Fibroblast of pulmonary artery (primary cell): Measurements from ENCODE around the gene PTPRC.

Experiments
- DNase-seq: peaks from one replicate; pipeline ENCODE4 v3.0.0-alpha.2; 2010; ENCODE audit warnings: low read depth
- H3K4me3 ChIP-seq: replicated peaks from 2 replicates; pipeline ENCODE4 v1.5.1; 2011; ENCODE audit warnings: low read depth, mild to moderate bottlenecking, control low read depth, low read length, moderate library complexity
- TF ChIP-seq, protein P1 (sequence below): IDR thresholded peaks from 2 replicates; pipeline ENCODE4 v1.5.1; 2011; ENCODE audit warnings: mild to moderate bottlenecking, control low read depth, low read length, inconsistent platforms; ENCODE audit errors: missing control alignments

Gene PTPRC

DNA sequence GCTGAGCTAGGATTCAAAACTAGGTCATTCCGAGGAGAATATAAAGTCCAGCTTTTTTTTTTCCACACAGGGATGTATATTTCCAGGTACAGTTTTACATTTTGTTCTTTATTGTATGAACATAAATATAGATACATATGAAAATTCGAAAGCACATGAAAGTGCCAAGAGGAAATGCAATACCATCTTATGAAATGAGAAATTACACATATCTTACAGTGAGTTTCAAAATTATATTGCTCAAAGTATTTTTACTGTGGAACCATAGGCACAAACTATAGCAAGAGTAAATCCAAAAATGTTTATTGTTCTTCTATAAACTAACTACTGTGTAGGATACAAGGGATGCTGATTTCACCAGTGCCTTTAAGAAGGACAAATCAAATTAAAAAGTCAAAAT, 39.0 kb downstream of the PTPRC start:
- no peak for DNase-seq
- no peak overlapping the region for H3K4me3 ChIP-seq
- TF ChIP-seq, protein P1, sequence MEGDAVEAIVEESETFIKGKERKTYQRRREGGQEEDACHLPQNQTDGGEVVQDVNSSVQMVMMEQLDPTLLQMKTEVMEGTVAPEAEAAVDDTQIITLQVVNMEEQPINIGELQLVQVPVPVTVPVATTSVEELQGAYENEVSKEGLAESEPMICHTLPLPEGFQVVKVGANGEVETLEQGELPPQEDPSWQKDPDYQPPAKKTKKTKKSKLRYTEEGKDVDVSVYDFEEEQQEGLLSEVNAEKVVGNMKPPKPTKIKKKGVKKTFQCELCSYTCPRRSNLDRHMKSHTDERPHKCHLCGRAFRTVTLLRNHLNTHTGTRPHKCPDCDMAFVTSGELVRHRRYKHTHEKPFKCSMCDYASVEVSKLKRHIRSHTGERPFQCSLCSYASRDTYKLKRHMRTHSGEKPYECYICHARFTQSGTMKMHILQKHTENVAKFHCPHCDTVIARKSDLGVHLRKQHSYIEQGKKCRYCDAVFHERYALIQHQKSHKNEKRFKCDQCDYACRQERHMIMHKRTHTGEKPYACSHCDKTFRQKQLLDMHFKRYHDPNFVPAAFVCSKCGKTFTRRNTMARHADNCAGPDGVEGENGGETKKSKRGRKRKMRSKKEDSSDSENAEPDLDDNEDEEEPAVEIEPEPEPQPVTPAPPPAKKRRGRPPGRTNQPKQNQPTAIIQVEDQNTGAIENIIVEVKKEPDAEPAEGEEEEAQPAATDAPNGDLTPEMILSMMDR, result no peak

DNA sequence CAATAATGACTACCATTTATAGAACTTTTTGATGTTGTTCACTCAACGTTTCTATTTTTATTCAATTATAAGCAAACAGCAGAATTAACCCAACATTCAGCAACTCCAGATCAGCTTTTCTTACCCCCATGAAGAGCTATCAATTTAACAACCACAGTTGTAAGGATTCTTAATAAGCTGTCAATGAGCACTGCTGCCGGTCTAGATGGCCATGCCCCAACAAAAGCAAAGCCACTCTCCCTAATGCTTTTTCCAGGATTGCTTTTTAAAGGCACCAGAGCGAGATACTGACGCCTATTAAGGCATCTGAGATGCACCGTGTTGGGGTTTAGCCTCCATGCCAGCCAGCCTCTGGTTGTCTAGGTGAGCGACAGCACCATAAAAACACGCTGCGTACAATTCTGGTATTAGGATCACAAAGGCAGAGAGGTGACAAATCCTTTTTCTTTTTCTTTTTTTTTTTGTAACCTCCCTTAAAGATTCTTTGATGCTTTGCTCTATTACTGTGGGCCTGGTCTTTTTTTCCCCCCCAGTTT, 39.5 kb downstream of the PTPRC start:
- no peak overlapping the region for H3K4me3 ChIP-seq
- TF ChIP-seq, protein P1, result no peak
- DNase-seq, result no peak

DNA sequence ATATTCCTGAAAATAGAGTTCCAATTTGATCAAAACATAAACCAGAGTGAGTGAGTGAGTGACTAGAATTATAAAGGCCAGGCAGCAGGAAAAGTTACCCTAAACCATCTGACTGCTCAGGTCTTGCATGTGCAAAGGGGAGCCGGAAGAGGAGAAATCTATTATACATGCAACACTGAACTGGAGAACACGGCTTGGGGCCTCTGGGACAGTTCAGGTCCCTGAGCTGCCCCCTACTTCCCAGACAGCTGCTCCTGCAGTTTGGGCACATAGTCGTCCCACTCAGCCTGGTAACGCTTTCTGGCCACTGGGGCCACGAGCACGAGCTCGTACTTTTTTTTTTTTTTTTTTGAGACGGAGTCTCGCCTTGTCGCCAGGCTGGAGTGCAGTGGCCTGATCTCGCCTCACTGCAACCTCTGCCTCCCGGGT, 40.1 kb downstream of the PTPRC start:
- TF ChIP-seq, protein P1, result no peak
- no peak overlapping the region for H3K4me3 ChIP-seq
- no peak for DNase-seq

DNA sequence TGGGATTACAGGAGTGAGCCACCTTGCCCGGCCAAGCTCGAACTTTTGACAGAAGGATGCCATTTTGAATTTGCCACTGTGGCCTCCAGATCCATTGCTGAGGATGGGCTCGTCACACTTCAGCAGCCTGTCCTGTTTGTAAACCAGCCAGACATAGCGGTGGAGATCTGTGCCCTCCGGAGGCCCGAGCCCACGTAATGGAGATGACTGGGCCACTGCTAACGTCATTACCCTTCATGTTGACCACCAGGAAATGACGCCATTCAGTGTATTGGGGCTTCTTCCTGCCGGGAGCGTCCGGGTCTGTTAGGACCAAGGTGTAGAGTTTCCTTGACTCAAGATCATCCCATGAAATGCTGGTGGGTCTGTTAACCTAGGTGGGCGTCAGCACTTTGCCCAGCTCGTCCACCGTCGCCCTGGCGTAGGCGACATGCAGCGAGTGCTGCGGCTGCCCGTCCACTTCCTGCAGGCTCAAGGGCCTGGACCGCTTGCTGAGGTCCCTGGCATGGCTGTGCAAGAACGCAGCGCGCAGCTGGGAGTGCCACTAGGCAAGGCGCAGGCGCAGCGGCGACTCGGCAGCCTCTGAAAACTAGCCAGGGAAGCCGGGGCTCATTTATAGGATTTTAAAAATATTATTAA, 40.8 kb downstream of the PTPRC start:
- TF ChIP-seq, protein P1, result no peak
- H3K4me3 ChIP-seq, result no peak overlapping the region
- no peak for DNase-seq

DNA sequence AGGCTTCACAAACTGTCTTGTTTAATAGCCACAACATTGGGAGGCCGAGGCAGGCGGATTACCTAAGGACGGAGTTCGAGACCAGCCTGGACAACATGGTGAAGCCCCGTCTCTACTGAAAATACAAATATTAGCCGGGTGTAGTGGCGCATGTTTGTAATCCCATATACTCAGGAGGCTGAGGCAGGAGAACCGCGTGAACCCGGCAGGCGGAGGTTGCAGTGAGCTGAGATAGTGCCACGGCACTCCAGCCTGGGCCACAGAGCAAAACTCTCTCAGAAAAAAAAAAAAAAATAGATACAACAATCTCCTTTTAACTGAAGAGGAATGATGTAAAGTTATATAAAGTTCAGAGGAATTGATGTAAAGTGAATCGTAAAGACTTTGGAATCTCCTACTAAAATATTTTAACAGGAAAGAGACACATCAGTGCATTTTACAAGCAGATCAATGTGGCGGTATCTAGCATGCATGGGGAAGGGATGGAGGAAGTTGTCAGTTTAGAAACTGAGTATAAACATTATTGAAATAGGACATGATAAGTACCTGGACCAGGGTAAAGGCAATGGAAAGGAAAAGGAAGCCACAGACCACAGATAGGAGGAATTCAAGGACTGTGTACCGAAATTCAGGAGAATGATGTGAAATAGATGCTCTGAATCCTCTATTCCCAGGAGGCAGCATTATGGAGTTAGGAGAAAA, 41.5 kb downstream of the PTPRC start:
- H3K4me3 ChIP-seq, result no peak overlapping the region
- no peak for DNase-seq
- TF ChIP-seq, protein P1, result no peak

DNA sequence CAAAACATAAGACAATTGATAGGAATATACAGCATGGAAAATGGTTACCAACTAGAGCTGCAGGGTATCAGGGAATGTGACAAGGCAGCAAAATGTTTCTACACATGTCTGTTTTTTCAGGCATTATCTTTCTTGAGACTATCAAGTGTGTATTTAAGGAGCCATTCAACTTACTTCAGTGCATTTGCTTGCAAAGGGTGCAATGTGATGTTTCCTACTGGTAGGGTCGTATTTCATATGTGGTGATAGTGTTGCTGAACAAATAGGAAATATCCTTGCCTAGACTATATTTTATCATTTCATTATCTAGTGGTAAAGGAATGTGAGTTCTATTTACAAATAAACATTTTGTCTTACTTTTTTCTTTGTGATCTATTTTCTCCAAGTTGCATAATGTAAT, 42.4 kb downstream of the PTPRC start:
- TF ChIP-seq, protein P1, result no peak
- H3K4me3 ChIP-seq, result no peak overlapping the region
- DNase-seq, result peak; percentile 37
